Activated CD4-positive, alpha-beta T cell treated with anti-CD3 and anti-CD28 coated beads, Interleukin-2, amount 50 U/mL, for 4 hours (primary cell): ENCODE results near the gene ASIC2.

Experiments used
- DNase-seq, 2 experiments: peaks; one replicate each; pipeline ENCODE4 v3.0.0-alpha.2; 2020

The ASIC2 gene

DNA sequence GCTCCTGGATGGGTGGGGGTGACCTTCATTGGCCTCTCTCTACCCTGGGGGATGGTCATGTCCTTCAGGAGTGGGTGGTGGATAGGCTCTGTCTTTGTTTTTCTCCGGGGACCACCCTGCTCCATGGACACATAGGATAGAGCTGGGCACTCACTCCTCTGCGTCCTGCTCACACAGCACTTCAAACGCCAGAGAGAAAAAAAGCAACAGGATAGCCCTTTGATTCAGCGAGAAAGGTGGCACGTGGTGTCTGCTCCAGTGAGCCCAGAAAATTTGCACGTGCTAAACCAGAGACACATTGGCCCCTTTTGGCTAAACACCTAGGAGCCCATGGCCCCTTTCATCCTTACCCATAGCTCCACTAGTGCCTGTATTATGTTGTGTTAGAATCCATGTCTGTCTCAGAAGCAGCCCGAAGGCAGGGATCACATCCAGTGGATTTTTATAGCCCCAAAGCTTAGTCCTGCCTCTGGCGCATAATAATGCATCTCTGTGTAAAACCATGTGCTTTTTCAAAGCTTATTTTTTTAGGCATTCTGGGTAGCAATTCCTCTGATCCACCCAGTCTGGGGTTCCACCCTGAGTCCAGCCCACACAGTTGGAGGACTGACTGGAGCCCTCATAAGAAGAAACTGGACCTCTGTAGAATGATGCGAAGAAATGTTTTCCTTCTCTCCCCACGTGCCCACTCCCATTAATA is 90.1 kb downstream of the ASIC2 start:
- DNase-seq, result no peak

- DNase-seq, result no peak
These were observed 91.1 kb downstream of the ASIC2 start for GRCh38 chr17:33202021-33202420.

- DNase-seq, result no peak
These were observed 91.8 kb downstream of the ASIC2 start for GRCh38 chr17:33201283-33201682.

DNA sequence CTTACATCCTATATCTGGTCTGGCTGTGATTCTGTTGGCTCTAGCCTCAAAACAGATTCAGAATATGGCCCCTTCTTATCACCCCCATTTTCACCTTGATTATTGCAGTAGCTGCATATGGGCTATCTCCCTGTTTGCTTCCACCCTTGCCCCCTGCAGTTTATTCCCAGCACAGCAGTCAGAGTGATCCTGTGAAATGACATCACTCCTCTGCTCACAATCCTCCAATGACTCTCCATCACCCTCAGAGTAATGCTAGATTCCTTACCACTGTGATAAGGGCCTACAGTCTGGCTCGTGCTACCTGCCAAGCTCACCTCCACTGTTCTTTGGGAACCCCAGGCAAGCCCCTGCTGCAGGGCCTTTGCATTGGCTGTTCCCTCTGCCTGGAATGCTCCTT is 92.5 kb downstream of the ASIC2 start:
- DNase-seq, result no peak

- no peak for DNase-seq
These were observed 93.3 kb downstream of the ASIC2 start for GRCh38 chr17:33199571-33200510.

DNA sequence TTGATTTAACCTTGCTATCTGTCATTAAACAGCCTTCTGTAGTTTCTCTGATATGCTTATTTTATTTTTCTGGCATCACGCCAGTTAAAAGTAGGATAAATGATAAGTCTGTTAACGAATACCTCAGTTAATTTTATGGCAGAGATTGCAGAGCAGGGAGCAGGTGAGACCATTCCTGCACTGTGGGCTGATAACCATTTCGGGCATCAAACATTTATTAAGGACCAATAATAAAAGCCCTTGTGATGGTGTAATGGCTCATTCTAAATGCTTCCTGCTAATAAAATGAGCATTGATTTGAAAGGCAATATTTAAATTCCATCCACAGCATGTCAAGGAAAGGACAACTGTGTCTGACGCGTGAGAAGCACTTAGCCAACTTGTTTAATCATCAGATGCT is 94.1 kb downstream of the ASIC2 start:
- DNase-seq, result no peak

GRCh38 chr17:33197342-33197741 is 95.8 kb downstream of the ASIC2 start:
- DNase-seq, result no peak

GRCh38 chr17:33196883-33197282 is 96.2 kb downstream of the ASIC2 start:
- DNase-seq, result no peak

- DNase-seq, result no peak
These were observed 99.9 kb downstream of the ASIC2 start for GRCh38 chr17:33192951-33193911.

- DNase-seq, result no peak
These were observed 109.5 kb downstream of the ASIC2 start for GRCh38 chr17:33183487-33184026.

DNA sequence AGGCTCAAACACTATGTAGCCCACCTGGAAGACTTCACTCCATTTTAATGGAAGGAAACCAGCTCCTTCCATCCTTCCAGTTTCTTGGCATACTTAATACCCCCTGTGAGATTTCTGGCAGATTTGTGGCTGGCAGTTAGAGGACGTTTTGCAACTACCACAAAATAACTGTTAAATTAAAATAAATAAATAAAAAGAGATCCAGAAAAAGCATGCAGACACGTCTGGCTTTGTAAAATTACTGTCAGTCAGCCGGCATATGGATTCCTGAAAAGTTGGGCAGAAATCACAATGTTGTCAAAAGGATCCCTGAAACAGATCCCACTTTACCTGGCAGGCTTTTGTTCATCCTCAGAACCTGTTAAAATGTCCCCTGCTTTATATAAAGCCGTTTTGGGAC is 113.9 kb downstream of the ASIC2 start:
- no peak for DNase-seq

DNA sequence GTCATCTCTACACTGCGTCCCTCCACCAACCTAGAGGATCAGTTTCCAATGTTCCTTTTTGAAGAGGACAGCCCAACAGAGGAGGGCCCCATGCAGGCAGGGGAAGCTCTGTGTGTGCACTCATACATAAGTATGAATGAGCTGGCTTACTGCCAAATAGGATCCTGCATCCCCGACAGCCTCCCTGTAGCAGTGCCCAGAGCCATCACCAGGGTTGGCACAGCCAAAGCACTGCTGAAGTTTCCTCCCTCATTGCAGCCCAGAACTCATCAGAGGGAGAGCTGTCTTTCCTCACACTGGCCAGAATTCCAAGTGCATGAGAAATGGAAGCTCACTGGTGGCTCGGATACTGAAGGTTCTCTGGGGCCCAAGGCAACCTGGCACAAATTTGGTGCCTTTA is 114.4 kb downstream of the ASIC2 start:
- no peak for DNase-seq

GRCh38 chr17:33175562-33175961 is 117.5 kb downstream of the ASIC2 start:
- DNase-seq, result no peak

DNA sequence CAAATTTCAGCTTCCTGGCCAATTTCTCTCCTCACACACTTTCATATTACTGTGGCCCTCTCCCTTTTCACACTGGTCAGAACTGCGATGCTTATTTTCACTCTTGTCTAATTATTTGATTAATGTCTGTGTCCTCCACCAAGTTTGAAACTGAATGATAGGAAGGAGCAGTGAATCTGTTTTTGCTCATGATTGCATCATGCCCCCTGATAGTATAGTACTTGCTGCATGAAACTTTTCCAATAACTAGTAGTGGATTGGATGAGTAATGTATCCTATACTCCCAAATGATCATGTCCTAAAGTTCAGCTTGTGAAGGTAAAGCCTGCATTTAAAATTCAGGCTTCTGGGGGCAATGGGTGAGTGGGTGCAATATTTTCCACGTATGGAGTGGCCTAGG is 121.2 kb downstream of the ASIC2 start:
- no peak for DNase-seq

DNA sequence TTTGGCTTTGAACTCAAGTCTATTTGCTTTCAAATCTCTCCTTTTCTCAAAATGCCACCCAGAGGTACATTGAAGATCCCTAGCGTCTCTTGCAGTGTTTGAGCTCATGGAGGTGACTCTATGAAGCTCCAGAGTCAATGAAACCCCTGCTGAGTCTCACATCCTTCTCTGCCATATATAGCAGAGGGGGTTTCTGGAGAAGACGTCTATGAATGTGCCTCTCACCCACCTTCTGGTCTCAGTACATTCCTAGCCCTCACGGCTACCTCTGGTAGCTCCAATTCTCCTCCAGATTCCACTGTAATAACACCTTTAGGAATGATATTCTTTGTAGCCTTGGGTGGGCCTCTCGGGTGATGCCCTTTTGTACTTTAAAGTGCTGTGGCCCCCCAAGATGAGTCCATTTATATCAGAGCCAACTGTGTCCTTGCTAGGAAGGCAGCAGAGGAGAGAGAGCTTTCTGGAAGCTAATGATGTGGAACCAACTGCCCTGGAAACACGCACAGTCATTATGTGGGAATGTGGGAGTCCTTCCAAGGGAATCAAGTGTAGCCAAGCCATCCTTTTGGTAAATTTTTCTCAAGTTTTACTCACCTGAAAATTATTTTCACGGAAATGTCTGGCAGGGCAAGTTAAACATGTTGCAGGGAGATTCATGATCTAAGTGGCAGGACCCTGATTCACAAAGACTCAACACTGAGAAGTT is 123.4 kb downstream of the ASIC2 start:
- DNase-seq, result no peak

- DNase-seq, result no peak
These were observed 125.4 kb downstream of the ASIC2 start for GRCh38 chr17:33167736-33168135.

GRCh38 chr17:33166472-33166871 is 126.6 kb downstream of the ASIC2 start:
- no peak for DNase-seq

- DNase-seq, result no peak
These were observed 128.8 kb downstream of the ASIC2 start for GRCh38 chr17:33164169-33164881.

DNA sequence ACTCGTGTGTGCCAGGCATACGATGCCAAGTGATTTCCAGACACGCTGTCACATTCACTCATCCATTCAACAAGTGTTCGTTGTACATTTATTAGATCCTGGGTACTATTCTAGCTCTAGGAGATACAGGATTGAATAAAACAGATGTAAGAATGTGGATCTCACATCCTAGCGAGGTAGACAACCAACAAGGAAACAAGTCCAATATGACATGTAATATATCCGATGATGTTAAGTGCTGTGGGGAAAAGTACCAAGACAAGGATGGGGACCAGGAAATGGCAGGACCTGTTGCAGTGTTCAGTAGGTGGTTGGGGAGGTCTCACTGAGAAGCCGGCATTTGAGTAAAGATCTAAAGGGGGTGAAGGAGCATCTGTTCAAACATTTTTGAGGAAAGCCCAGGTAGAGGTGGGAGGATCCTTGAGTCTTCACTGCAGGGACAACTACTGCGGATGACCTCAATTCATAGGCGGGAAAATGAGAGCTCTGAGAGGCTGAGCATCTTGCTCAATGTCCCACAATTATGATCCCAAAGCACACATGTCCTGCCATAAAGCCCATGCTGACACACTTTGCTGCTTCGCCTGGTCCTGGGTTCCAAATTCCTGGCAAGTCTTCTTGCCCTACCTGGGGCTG is 129.4 kb downstream of the ASIC2 start:
- DNase-seq, result no peak

GRCh38 chr17:33154869-33155455 is 138.1 kb downstream of the ASIC2 start:
- no peak for DNase-seq
